ENCODE results near the gene THADA.

THADA gene

DNA sequence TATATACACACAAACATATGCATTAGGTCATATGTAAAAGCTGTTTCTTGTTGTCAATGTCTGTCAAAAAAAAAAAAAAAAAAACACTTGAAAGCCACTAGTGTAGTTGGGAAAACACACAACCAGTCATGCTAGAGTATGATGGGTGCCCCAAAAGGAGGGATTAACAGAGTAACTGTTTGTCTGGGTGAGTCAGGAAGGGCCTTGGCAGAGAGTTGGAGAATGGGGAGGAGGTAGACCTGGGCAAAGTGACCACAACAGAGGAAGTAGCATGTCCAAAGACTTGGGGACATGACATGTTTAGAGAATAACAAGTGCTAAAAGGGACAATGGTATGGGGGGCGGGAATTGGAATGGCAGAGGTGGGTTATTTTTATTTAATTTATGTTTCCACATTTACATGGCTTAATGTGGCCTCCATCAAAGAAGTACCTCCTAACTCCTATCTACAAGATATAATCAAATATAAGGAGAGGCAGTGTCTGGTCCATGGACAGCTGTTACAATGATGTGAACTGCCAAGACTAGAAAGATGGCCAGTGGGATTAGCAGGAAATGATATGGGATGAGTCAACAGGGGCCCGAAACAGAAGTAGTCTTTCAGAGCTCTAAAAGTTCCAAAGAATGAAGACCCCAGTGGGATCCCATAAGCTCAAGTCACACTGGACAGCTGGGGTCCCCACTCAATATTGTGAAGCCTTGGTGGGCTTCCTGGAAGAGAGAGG, 269.6 kb downstream of the THADA start:
- DNase-seq (ENCODE audit: low read depth in 1 of 2, low spot score in 1 of 2) = peak; percentile 59 to 77
- Histone ChIP-seq H3K27me3 (ENCODE audit: insufficient read depth, poor library complexity, severe bottlenecking) (no peaks in the 10 kb centered on the region), H3K4me3 (replicated peaks; ENCODE audit: insufficient read depth, low read length) (no peak overlapping the region), H3K27ac (replicated peaks) (peak overlapping the region; percentile 45)
- TF ChIP-seq, protein P1, sequence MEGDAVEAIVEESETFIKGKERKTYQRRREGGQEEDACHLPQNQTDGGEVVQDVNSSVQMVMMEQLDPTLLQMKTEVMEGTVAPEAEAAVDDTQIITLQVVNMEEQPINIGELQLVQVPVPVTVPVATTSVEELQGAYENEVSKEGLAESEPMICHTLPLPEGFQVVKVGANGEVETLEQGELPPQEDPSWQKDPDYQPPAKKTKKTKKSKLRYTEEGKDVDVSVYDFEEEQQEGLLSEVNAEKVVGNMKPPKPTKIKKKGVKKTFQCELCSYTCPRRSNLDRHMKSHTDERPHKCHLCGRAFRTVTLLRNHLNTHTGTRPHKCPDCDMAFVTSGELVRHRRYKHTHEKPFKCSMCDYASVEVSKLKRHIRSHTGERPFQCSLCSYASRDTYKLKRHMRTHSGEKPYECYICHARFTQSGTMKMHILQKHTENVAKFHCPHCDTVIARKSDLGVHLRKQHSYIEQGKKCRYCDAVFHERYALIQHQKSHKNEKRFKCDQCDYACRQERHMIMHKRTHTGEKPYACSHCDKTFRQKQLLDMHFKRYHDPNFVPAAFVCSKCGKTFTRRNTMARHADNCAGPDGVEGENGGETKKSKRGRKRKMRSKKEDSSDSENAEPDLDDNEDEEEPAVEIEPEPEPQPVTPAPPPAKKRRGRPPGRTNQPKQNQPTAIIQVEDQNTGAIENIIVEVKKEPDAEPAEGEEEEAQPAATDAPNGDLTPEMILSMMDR (IDR thresholded peaks at IDR 0.05; ENCODE audit: insufficient read depth, low read length) = no peak
- peak; percentile 15; the same call in 1 of the 2 replicates for TF ChIP-seq SPI1 (IDR thresholded peaks at IDR 0.05; ENCODE audit: borderline replicate concordance, low read depth)

DNA sequence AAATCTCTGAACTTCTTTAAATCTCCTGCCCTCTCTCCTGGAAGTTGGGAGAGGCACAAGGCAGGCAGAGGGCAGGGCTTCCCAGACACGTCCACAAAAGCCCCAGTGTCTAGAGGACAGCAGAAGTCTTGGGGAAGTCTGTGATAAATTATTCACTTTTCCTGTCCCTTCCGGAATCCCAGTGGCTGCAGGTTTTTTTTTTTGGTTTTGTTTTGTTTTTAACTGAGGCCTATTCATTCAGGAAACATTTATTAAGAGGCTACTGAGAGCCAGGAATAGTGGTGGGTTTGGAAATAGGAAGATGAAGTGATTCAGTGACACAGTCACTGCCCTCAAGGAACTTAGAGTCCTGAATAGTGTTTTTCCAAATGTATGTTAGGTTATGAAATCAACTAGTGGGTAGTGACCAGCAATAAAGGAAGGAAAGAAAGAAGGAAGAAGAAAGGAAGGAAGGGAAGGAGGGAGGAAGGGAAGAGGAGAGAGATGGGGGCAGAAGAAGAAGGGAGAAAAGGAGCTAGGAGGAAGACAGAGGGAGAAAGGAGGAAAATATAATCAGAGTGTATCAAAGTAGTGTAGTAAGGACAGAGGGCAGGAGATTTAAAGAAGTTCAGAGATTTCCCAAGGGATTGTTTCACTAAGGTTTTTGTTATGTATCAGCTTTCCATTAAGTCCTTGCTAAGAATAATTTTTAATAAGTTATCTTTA, 270.6 kb downstream of the THADA start:
- Histone ChIP-seq H3K27ac (replicated peaks) (peak overlapping the region; percentile 12; the same call in 1 of the 2 replicates), H3K4me3 (replicated peaks; ENCODE audit: insufficient read depth, low read length) (no peak overlapping the region), H3K27me3 (ENCODE audit: insufficient read depth, poor library complexity, severe bottlenecking) (no peaks in the 10 kb centered on the region)
- TF ChIP-seq, protein P2, sequence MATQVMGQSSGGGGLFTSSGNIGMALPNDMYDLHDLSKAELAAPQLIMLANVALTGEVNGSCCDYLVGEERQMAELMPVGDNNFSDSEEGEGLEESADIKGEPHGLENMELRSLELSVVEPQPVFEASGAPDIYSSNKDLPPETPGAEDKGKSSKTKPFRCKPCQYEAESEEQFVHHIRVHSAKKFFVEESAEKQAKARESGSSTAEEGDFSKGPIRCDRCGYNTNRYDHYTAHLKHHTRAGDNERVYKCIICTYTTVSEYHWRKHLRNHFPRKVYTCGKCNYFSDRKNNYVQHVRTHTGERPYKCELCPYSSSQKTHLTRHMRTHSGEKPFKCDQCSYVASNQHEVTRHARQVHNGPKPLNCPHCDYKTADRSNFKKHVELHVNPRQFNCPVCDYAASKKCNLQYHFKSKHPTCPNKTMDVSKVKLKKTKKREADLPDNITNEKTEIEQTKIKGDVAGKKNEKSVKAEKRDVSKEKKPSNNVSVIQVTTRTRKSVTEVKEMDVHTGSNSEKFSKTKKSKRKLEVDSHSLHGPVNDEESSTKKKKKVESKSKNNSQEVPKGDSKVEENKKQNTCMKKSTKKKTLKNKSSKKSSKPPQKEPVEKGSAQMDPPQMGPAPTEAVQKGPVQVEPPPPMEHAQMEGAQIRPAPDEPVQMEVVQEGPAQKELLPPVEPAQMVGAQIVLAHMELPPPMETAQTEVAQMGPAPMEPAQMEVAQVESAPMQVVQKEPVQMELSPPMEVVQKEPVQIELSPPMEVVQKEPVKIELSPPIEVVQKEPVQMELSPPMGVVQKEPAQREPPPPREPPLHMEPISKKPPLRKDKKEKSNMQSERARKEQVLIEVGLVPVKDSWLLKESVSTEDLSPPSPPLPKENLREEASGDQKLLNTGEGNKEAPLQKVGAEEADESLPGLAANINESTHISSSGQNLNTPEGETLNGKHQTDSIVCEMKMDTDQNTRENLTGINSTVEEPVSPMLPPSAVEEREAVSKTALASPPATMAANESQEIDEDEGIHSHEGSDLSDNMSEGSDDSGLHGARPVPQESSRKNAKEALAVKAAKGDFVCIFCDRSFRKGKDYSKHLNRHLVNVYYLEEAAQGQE (IDR thresholded peaks at IDR 0.05; ENCODE audit: insufficient replicate concordance, low read depth) = no peak
- TF ChIP-seq POLR2AphosphoS5 (IDR thresholded peaks at IDR 0.05; ENCODE audit: low read depth) = no peak
- no peak for TF ChIP-seq SPI1 (IDR thresholded peaks at IDR 0.05; ENCODE audit: borderline replicate concordance, low read depth)
- TF ChIP-seq, protein P1 (IDR thresholded peaks at IDR 0.05; ENCODE audit: insufficient read depth, low read length) = no peak
- TF ChIP-seq GABPA (IDR thresholded peaks at IDR 0.05; ENCODE audit: low read depth) = no peak
- no peak for DNase-seq (ENCODE audit: low read depth in 1 of 2, low spot score in 1 of 2)

DNA sequence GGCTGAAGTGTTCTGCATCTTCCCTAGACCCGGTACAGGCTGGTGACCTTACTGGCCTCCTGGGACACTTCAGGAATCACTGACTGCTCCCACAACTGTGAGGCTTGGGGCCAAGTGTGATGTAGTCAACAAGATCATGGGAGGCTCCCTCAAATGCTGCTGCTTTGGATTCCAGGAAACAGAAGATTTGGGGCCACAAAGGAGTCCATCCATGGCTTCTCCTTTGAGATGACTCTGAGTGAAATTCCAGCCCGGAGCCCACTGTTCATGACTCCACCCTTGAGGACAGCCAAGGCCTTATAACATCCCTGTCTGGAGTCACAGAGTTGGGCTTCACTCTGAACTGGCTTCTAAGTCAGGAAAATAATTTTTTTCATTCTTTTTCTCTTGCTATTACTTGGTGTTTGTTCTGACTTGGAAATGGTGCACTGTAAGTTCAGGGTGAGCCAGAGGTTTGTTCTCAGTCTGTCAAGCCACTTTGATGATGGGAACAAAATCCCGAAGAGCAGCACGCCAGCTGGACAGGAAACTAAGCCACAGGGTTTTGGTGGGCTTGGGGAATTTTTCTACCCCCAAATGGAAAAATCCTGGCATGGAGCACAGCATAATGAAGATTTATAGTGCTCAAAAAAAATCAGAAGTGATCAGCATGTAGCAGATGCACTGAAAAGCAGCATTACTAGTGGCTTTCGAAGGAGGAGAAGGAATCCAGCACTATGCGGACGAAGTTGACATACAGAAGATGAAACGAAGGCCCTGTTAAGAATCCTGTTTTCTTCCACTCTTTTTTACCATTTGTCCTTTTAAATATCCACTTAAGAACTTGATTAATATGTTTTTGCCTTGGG, 271.4 kb downstream of the THADA start:
- H3K27me3 ChIP-seq (ENCODE audit: insufficient read depth, poor library complexity, severe bottlenecking) = no peaks in the 10 kb centered on the region
- TF ChIP-seq, protein P2 (IDR thresholded peaks at IDR 0.05; ENCODE audit: insufficient replicate concordance, low read depth) = no peak
- TF ChIP-seq SPI1 (IDR thresholded peaks at IDR 0.05; ENCODE audit: borderline replicate concordance, low read depth) (no peak), GABPA (IDR thresholded peaks at IDR 0.05; ENCODE audit: low read depth) (no peak), POLR2AphosphoS5 (IDR thresholded peaks at IDR 0.05; ENCODE audit: low read depth) (no peak)
- TF ChIP-seq, protein P1 (IDR thresholded peaks at IDR 0.05; ENCODE audit: insufficient read depth, low read length) = no peak
- no peak for DNase-seq (ENCODE audit: low read depth in 1 of 2, low spot score in 1 of 2)
- H3K4me3 ChIP-seq (replicated peaks; ENCODE audit: insufficient read depth, low read length) = no peak overlapping the region
- H3K27ac ChIP-seq (replicated peaks) = no peak overlapping the region

Measured in HL-60 (cell line).